T-cell (primary cell): Measurements from ENCODE around the gene FOXRED1. TPM values are rescaled to one million over a fixed set of nuclear protein-coding genes. Genes with fewer than 3 reads are reported as not detected.

Source experiments
- ATAC-seq, 4 experiments: fragments of 200-7000 bp in 3 of 4; fragments of 150-1000 bp in 1 of 4; cut with Tn5 transposase; replicated peaks in 1 of 4; 1 replicate in 3 of 4; 2 replicates in 1 of 4; pipeline ENCODE4 v1.10.0; 2021; ENCODE audit warnings: moderate library complexity in 3 of 4, mild to moderate bottlenecking in 2 of 4, moderate number of reproducible peaks in 1 of 4
- CTCF ChIA-PET, 2 donors: fragments of 300-600 bp; sonication (Branson Sonifier 250); formaldehyde crosslinking; loops; one replicate each; lab custom pipeline; 2022; ENCODE audit warnings: antibody characterized with exemption in 2 of 2; lab: Charles Lee
- POLR2A ChIA-PET, 2 donors: fragments of 300-600 bp; sonication (Branson Sonifier 250); formaldehyde crosslinking; loops; one replicate each; lab custom pipeline; 2022; ENCODE audit warnings: antibody characterized with exemption in 2 of 2; lab: Charles Lee
- DNase-seq, 35 experiments: peaks; one replicate each; pipeline versions ENCODE4 v3.0.0 to v3.0.0-alpha.2; 2013 to 2023
- H3K27ac ChIP-seq: one replicate; pipeline ENCODE4 v1.5.1; 2013; ENCODE audit warnings: low read length
- H3K27me3 ChIP-seq, 2 experiments: replicated peaks in 1 of 2; 1 replicate in 1 of 2; 2 replicates in 1 of 2; pipeline versions ENCODE4 v1.6.1 to v1.7.0; 2013; ENCODE audit warnings: low read length in 1 of 2, mixed read lengths in 1 of 2; ENCODE audit not compliant: control insufficient read depth in 2 of 2, insufficient read depth in 2 of 2; ENCODE audit errors: extremely low read depth in 1 of 2
- H3K36me3 ChIP-seq, 2 donors: 1 replicate in 1 of 2; 2 replicates in 1 of 2; pipeline versions ENCODE4 v1.6.1 to v1.7.0; 2013; ENCODE audit warnings: low read length in 1 of 2; ENCODE audit not compliant: control insufficient read depth in 2 of 2, insufficient read depth in 1 of 2; ENCODE audit errors: extremely low read depth in 1 of 2
- H3K4me1 ChIP-seq, 2 experiments: 1 replicate in 1 of 2; 2 replicates in 1 of 2; pipeline versions ENCODE4 v1.6.1 to v1.7.0; 2013; ENCODE audit warnings: low read length in 2 of 2, mixed read lengths in 1 of 2; ENCODE audit not compliant: insufficient read depth in 2 of 2, control insufficient read depth in 1 of 2; ENCODE audit errors: extremely low read depth in 1 of 2
- H3K4me3 ChIP-seq, 2 donors: 1 replicate in 1 of 2; 2 replicates in 1 of 2; pipeline versions ENCODE4 v1.5.1 to v1.7.0; 2013; ENCODE audit warnings: mild to moderate bottlenecking in 2 of 2, low read length in 1 of 2, moderate library complexity in 1 of 2; ENCODE audit not compliant: control insufficient read depth in 1 of 2; ENCODE audit errors: extremely low read depth in 1 of 2
- H3K9me3 ChIP-seq: 2 replicates; pipeline ENCODE4 v1.7.0; 2013
- H3K27ac Mint-ChIP-seq, 2 donors: one replicate each; pipeline ENCODE4 v1.8.0; 2020 to 2021; ENCODE audit warnings: mild to moderate bottlenecking in 2 of 2, mixed read lengths in 2 of 2
- H3K27me3 Mint-ChIP-seq, 2 donors: one replicate each; pipeline ENCODE4 v1.8.0; 2021 to 2022; ENCODE audit warnings: mixed read lengths in 2 of 2
- H3K36me3 Mint-ChIP-seq: one replicate; pipeline ENCODE4 v1.8.0; 2021; ENCODE audit warnings: mixed read lengths
- H3K4me1 Mint-ChIP-seq, 3 donors: one replicate each; pipeline ENCODE4 v1.8.0; 2020 to 2022; ENCODE audit warnings: mixed read lengths in 3 of 3, mild to moderate bottlenecking in 1 of 3
- H3K4me3 Mint-ChIP-seq, 3 donors: one replicate each; pipeline ENCODE4 v1.8.0; 2020 to 2022; ENCODE audit warnings: mild to moderate bottlenecking in 3 of 3, mixed read lengths in 3 of 3, moderate library complexity in 3 of 3
- H3K9me3 Mint-ChIP-seq, 3 donors: one replicate each; pipeline ENCODE4 v1.8.0; 2020 to 2022; ENCODE audit warnings: mixed read lengths in 3 of 3
- WGBS: methylation state at CpG from one replicate; pipeline ENCODE4 v1.1.5; 2013; ENCODE audit warnings: missing lambda C conversion rate; ENCODE audit not compliant: insufficient coverage; 5-methylcytosine and 5-hydroxymethylcytosine counted together
- total RNA-seq, 35 experiments: library from RNA in 6 of 35; stranded (reverse) in 6 of 35; fragments of 120-200 nt in 1 of 35; gene quantifications; one replicate each; pipeline versions ENCODE4 v1.2.1 to v1.2.4 and lab custom pipeline; 2013 to 2026

FOXRED1 gene
- total RNA-seq, 5 donors from 2014 or later (not counting 1 experiment from before 2014, with no cell fraction given), result 32.5 to 38.5 (median 34.5) TPM

DNA sequence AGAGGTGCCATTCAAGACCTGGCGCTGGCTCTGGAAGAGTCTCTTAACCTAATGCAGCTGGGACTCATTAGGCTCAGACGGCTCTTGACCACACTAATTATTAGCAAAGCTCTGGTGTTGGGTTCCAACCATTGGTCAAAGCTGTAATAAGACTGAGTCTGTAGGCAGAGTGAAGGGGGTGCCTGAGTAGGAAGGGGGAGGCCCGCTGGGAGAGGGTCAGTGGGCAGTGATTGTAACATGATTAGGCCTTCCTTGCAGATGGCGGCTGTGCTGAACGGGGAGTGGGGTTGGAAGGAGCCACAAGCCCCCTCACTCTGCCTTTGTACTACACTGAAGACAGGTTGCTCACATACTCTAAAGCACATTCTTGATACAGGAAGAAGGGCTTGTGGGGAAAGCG is 5.5 kb upstream of the FOXRED1 start:
- Mint-ChIP-seq H3K36me3 (peaks cover 43% of the 10 kb centered on the region), H3K4me3 (no peak overlapping the region), H3K27me3 (no peaks in the 10 kb centered on the region), H3K27ac (no peak overlapping the region), H3K4me1 (peaks cover 16 to 25% (median 23%) of the 10 kb centered on the region in 3 donors), H3K9me3 (no peaks in the 10 kb centered on the region)
- no peak for DNase-seq
- no peak overlapping the region for H3K4me3 ChIP-seq
- 72% methylated on average over 2 of the region's 6 CpGs for WGBS
- H3K27me3 ChIP-seq, result no peaks in the 10 kb centered on the region
- CTCF ChIA-PET, result no interaction called here
- no peak overlapping the region for H3K27ac ChIP-seq
- POLR2A ChIA-PET, result interaction anchor here in 1 of 2 donors (0.7 kb wide), 1 partner anchor 1426 kb away, joined by 3 read pairs; no protein-coding TSS in a partner anchor
- H3K4me1 ChIP-seq, result peaks cover 10 to 11% of the 10 kb centered on the region in 2 experiments
- no peak for ATAC-seq
- peaks cover 26 to 56% of the 10 kb centered on the region in 2 donors for H3K36me3 ChIP-seq
- H3K9me3 ChIP-seq, result no peaks in the 10 kb centered on the region

DNA sequence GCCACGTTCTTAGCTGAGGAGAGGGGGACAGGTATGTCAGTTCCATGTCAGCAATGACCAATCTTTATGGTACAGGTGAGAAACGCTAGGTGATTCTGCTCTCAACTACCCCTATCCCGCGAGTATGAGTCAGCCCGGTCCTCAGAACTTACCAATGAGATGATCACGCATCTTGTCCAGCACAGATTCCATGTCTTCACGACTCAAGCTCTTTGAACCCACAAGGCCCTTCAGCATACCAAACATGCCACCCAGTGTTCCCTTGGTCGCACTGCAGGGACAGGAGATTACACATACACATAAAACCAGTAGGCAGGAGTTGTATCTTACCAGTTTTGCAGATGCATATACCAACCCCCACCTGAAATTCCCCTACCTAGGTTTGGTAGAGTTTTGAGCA is 3.1 kb upstream of the FOXRED1 start:
- Histone ChIP-seq H3K36me3 (peaks cover 26 to 56% of the 10 kb centered on the region in 2 donors), H3K27me3 (no peaks in the 10 kb centered on the region), H3K4me3 (no peak overlapping the region), H3K9me3 (no peaks in the 10 kb centered on the region), H3K4me1 (peaks cover 18 to 20% of the 10 kb centered on the region in 2 experiments), H3K27ac (no peak overlapping the region)
- 93% methylated on average over 3 of the region's 8 CpGs for WGBS
- CTCF ChIA-PET, result interaction anchor here in 1 of 2 donors (0.8 kb wide), 1 partner anchor 9 kb away, joined by 3 read pairs; no protein-coding TSS in a partner anchor
- peaks cover 33 to 46% (median 42%) of the 10 kb centered on the region in 3 donors for H3K4me1 Mint-ChIP-seq
- POLR2A ChIA-PET, result interaction anchor here in 1 of 2 donors (0.6 kb wide), 1 partner anchor 8 kb away, joined by 3 read pairs; no protein-coding TSS in a partner anchor
- H3K27me3 Mint-ChIP-seq, result no peaks in the 10 kb centered on the region
- ATAC-seq, result no peak
- H3K36me3 Mint-ChIP-seq, result peaks cover 43% of the 10 kb centered on the region
- peak overlapping the region in 1 of 3 donors; percentile 14 for H3K4me3 Mint-ChIP-seq
- no peak for DNase-seq
- no peak overlapping the region for H3K27ac Mint-ChIP-seq
- no peaks in the 10 kb centered on the region for H3K9me3 Mint-ChIP-seq

DNA sequence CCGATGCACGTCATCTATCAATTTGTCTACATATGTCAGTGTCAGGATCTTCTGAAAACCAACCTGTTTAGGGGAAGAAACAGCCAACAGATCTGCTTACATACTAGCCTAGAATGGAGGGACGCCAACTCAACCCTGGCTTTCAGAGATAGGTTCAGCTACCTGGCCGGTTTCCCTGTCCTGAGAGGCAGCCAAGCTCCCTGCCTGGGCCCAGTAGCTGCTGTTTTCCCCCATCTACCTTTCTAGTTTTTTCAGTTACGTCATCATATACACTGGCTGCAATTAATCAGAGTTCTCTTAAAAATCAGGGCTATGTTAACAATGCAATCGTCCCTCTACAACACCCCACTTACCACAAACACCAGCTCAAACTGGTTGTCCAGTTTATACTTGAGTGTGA is 1.3 kb upstream of the FOXRED1 start:
- H3K4me3 ChIP-seq, result peak overlapping the region; percentile 91 to 97
- peak overlapping the region; percentile 97 to 98 for H3K27ac Mint-ChIP-seq
- H3K4me3 Mint-ChIP-seq, result peak overlapping the region; percentile 94 to 99 (median 97)
- peaks cover 40 to 49% (median 43%) of the 10 kb centered on the region in 3 donors for H3K4me1 Mint-ChIP-seq
- H3K9me3 Mint-ChIP-seq, result no peaks in the 10 kb centered on the region
- H3K27me3 ChIP-seq, result no peaks in the 10 kb centered on the region
- ChIA-PET POLR2A (no interaction called here), CTCF (interaction anchor here in 1 of 2 donors (0.5 to 1.5 kb wide), 4 partner anchors 31 to 86 kb away, joined by 3 to 6 read pairs (median 4); partner anchors contain the start of genes DCPS and FAM118B)
- H3K27ac ChIP-seq, result peak overlapping the region; percentile 89
- peaks cover 18 to 20% of the 10 kb centered on the region in 2 experiments for H3K4me1 ChIP-seq
- peaks cover 43% of the 10 kb centered on the region for H3K36me3 Mint-ChIP-seq
- H3K27me3 Mint-ChIP-seq, result no peaks in the 10 kb centered on the region
- H3K36me3 ChIP-seq, result peaks cover 26 to 48% of the 10 kb centered on the region in 2 donors
- 92% methylated on average over 4 of the region's 6 CpGs for WGBS
- no peak for DNase-seq
- no peaks in the 10 kb centered on the region for H3K9me3 ChIP-seq
- no peak for ATAC-seq

DNA sequence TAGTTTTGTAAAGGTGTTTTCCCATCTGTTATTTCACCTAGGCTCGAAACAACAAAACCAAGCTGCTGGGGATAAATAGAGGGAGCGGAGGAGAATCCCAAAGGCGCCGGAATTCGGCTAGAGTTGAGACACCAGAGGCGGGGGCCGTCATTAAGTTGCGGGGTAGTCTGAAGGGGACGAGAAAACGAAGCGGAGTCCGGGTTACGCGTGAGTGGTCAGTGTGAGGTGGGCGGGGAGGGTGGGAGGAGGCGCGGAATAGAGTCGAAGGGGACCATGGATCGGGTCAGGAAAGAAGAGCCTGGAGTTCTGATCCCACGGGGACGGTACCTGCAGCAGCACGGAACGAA is 620 bp upstream of the FOXRED1 start:
- DNase-seq (peak in 2 of 35 experiments; percentile 3 to 28), ATAC-seq (no peak)
- Histone ChIP-seq H3K9me3 (no peaks in the 10 kb centered on the region), H3K27ac (peak overlapping the region; percentile 89), H3K36me3 (peaks cover 25 to 48% of the 10 kb centered on the region in 2 donors), H3K4me3 (peak overlapping the region; percentile 91 to 97), H3K27me3 (no peaks in the 10 kb centered on the region), H3K4me1 (peaks cover 18 to 20% of the 10 kb centered on the region in 2 experiments)
- POLR2A ChIA-PET, result interaction anchor here (0.6 to 1.2 kb wide), 3 partner anchors 15 to 677 kb away, joined by 3 to 13 read pairs (median 3); partner anchors contain the start of gene TIRAP (in 1 of the 2)
- 0% methylated on average over 22 of the region's 23 CpGs for WGBS
- Mint-ChIP-seq H3K27ac (peak overlapping the region; percentile 97 to 98), H3K4me3 (peak overlapping the region; percentile 94 to 99 (median 97)), H3K4me1 (peaks cover 41 to 49% (median 43%) of the 10 kb centered on the region in 3 donors), H3K9me3 (no peaks in the 10 kb centered on the region), H3K27me3 (no peaks in the 10 kb centered on the region), H3K36me3 (peaks cover 40% of the 10 kb centered on the region)
- CTCF ChIA-PET, result interaction anchor here in 1 of 2 donors (0.9 to 1.5 kb wide), 4 partner anchors 35 to 88 kb away, joined by 3 to 5 read pairs (median 3); partner anchors contain the start of genes DCPS and FAM118B

DNA sequence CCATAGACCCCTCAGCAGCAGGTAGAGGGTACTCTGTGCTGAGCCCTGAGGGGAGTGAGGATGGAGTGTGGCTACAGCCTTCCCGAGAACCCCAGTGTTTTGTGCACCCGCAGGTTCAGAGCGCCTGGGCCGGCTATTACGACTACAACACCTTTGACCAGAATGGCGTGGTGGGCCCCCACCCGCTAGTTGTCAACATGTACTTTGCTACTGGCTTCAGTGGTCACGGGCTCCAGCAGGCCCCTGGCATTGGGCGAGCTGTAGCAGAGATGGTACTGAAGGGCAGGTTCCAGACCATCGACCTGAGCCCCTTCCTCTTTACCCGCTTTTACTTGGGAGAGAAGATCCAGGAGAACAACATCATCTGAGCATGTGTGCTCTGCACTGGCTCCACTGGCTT is 8.4 kb downstream of the FOXRED1 start:
- DNase-seq, result no peak
- no peak for ATAC-seq
- Mint-ChIP-seq H3K36me3 (peaks cover 27% of the 10 kb centered on the region), H3K4me1 (peaks cover 27 to 30% (median 28%) of the 10 kb centered on the region in 3 donors), H3K4me3 (no peak overlapping the region), H3K9me3 (no peaks in the 10 kb centered on the region), H3K27me3 (no peaks in the 10 kb centered on the region), H3K27ac (no peak overlapping the region)
- no peak overlapping the region for H3K4me3 ChIP-seq
- H3K36me3 ChIP-seq, result peaks cover 7 to 37% of the 10 kb centered on the region in 2 donors
- POLR2A ChIA-PET, result no interaction called here
- H3K27ac ChIP-seq, result no peak overlapping the region
- H3K9me3 ChIP-seq, result no peaks in the 10 kb centered on the region
- CTCF ChIA-PET, result no interaction called here
- WGBS, result 98% methylated on average over 9 of the region's 11 CpGs
- no peaks in the 10 kb centered on the region for H3K27me3 ChIP-seq
- peaks cover 8 to 24% of the 10 kb centered on the region in 2 experiments for H3K4me1 ChIP-seq

DNA sequence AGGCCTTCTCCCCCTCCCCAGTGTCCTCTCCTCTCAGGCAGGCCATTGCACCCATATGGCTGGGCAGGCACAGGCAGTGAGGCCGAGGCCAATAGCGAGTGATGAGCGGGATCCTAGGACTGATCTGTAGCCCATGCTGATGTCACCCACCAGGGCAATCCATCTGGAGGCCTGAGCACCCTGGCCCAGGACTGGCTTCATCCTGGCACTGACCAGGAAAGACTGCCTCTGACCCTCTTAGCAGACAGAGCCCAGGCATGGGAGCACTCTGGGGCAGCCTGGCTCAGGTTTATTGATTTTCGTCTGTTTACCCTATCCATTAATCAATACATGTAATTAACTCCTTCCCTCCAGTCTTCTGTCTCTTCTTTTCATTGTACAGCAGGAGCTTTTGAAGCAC is 8.8 kb downstream of the FOXRED1 start:
- Histone ChIP-seq H3K4me3 (no peak overlapping the region), H3K27ac (no peak overlapping the region), H3K36me3 (peaks cover 7 to 36% of the 10 kb centered on the region in 2 donors), H3K4me1 (peaks cover 8 to 28% of the 10 kb centered on the region in 2 experiments), H3K9me3 (no peaks in the 10 kb centered on the region), H3K27me3 (no peaks in the 10 kb centered on the region)
- DNase-seq (no peak), ATAC-seq (no peak)
- H3K36me3 Mint-ChIP-seq, result peaks cover 27% of the 10 kb centered on the region
- no peak overlapping the region for H3K4me3 Mint-ChIP-seq
- H3K4me1 Mint-ChIP-seq, result peaks cover 27 to 32% (median 30%) of the 10 kb centered on the region in 3 donors
- 100% methylated on average over 3 of the region's 4 CpGs for WGBS
- ChIA-PET CTCF (no interaction called here), POLR2A (no interaction called here)
- H3K9me3 Mint-ChIP-seq, result no peaks in the 10 kb centered on the region
- no peaks in the 10 kb centered on the region for H3K27me3 Mint-ChIP-seq
- no peak overlapping the region for H3K27ac Mint-ChIP-seq
